OCI-LY7 (cell line): ENCODE results near the gene ALDH3B1. TPM values are rescaled to one million over a fixed set of nuclear protein-coding genes. Genes with fewer than 3 reads are reported as not detected.

Experiments used
- BruUV-seq: library from RNA; stranded (reverse); fragments of 400-500 nt; replicated peaks from 2 replicates; lab custom pipeline; 2021; lab: Mats Ljungman, UMichigan
- CTCF ChIA-PET: fragments of 300-600 bp; sonication (Branson Sonifier 250); formaldehyde crosslinking; loops from one replicate; lab custom pipeline; 2022; ENCODE audit warnings: antibody characterized with exemption; ENCODE audit not compliant: unreplicated experiment; lab: Charles Lee
- POLR2A ChIA-PET: fragments of 300-600 bp; sonication (Branson Sonifier 250); formaldehyde crosslinking; loops from one replicate; lab custom pipeline; 2022; ENCODE audit warnings: antibody characterized with exemption; lab: Charles Lee
- DNase-seq: peaks from one replicate; pipeline ENCODE4 v3.0.0-alpha.2; 2015; ENCODE audit warnings: low spot score
- H2AFZ ChIP-seq: fragments of 200-600 bp; sonication (generic), shearing (Covaris generic); 2 replicates; pipeline ENCODE4 v1.6.1; 2014; ENCODE audit warnings: mild to moderate bottlenecking, antibody characterized with exemption, low read length, moderate library complexity
- H3K27ac ChIP-seq: fragments of 200-600 bp; sonication (generic); 2 replicates; pipeline ENCODE4 v1.5.1; 2014; ENCODE audit warnings: mixed run types, low read depth, mild to moderate bottlenecking, moderate library complexity, low read length, inconsistent platforms; ENCODE audit not compliant: poor library complexity, severe bottlenecking
- H3K36me3 ChIP-seq: fragments of 200-600 bp; sonication (generic); 2 replicates; pipeline ENCODE4 v1.6.1; 2014; ENCODE audit warnings: mild to moderate bottlenecking, antibody characterized with exemption, low read length, moderate library complexity, mixed read lengths; ENCODE audit not compliant: insufficient read depth
- H3K4me1 ChIP-seq: fragments of 200-600 bp; sonication (generic); 2 replicates; pipeline ENCODE4 v1.5.1; 2014; ENCODE audit warnings: mild to moderate bottlenecking, low read length; ENCODE audit not compliant: insufficient read depth, poor library complexity, severe bottlenecking
- H3K4me2 ChIP-seq: fragments of 200-600 bp; sonication (generic); 2 replicates; pipeline ENCODE4 v1.6.1; 2014; ENCODE audit warnings: mild to moderate bottlenecking, low read length
- H3K4me3 ChIP-seq: fragments of 200-600 bp; sonication (generic); 2 replicates; pipeline ENCODE4 v1.5.1; 2014; ENCODE audit warnings: mild to moderate bottlenecking, low read depth, low read length; ENCODE audit not compliant: poor library complexity, severe bottlenecking
- H3K79me2 ChIP-seq: fragments of 200-600 bp; sonication (generic); 2 replicates; pipeline ENCODE4 v1.6.1; 2016; ENCODE audit warnings: low read depth, mild to moderate bottlenecking, low read length, moderate library complexity, mixed read lengths; ENCODE audit not compliant: insufficient read depth
- H3K9me2 ChIP-seq: fragments of 200-600 bp; sonication (generic); 2 replicates; pipeline ENCODE4 v1.6.1; 2016; ENCODE audit warnings: mild to moderate bottlenecking, low read length, mixed read lengths; ENCODE audit not compliant: insufficient read depth
- H3K9me3 ChIP-seq: fragments of 200-600 bp; sonication (generic); 2 replicates; pipeline ENCODE4 v1.6.1; 2014; ENCODE audit warnings: mild to moderate bottlenecking, mixed run types, low read length, mixed read lengths
- H4K20me1 ChIP-seq: fragments of 200-600 bp; sonication (generic); 2 replicates; pipeline ENCODE4 v1.6.1; 2014; ENCODE audit warnings: mild to moderate bottlenecking, antibody characterized with exemption, low read length, moderate library complexity, mixed read lengths; ENCODE audit not compliant: insufficient read depth
- EZH2phosphoT487 ChIP-seq: fragments of 200-600 bp; sonication (generic); IDR thresholded peaks from 2 replicates; pipeline ENCODE4 v1.6.1; 2018; ENCODE audit warnings: low read depth, borderline replicate concordance, mild to moderate bottlenecking, mixed run types, antibody characterized with exemption, low read length, moderate library complexity, mixed read lengths
- intact Hi-C: fragments of 100-400 bp; cut with micrococcal nuclease; formaldehyde crosslinking; loops from one replicate; pipeline ENCODE4 v1.10.0; 2022; ENCODE audit not compliant: unreplicated experiment
- total RNA-seq, 2 experiments: library from RNA; depleted of rRNA in 1 of 2; stranded (reverse); fragments of >200 nt in 1 of 2; shearing (Covaris generic) in 1 of 2; gene quantifications; 2 replicates each; pipeline ENCODE4 v1.2.3, GENCODE V29; 2014 to 2022
- TF ChIP-seq, protein P1 (sequence below): fragments of 200-600 bp; sonication (generic); conservative IDR thresholded peaks from 2 replicates; pipeline ENCODE4 v1.5.1; 2014; ENCODE audit warnings: mild to moderate bottlenecking, antibody characterized with exemption, low read length, moderate library complexity, mixed read lengths

The ALDH3B1 gene
- total RNA-seq, 2 experiments from 2014 or later, result 0.50 to 0.53 TPM

DNA sequence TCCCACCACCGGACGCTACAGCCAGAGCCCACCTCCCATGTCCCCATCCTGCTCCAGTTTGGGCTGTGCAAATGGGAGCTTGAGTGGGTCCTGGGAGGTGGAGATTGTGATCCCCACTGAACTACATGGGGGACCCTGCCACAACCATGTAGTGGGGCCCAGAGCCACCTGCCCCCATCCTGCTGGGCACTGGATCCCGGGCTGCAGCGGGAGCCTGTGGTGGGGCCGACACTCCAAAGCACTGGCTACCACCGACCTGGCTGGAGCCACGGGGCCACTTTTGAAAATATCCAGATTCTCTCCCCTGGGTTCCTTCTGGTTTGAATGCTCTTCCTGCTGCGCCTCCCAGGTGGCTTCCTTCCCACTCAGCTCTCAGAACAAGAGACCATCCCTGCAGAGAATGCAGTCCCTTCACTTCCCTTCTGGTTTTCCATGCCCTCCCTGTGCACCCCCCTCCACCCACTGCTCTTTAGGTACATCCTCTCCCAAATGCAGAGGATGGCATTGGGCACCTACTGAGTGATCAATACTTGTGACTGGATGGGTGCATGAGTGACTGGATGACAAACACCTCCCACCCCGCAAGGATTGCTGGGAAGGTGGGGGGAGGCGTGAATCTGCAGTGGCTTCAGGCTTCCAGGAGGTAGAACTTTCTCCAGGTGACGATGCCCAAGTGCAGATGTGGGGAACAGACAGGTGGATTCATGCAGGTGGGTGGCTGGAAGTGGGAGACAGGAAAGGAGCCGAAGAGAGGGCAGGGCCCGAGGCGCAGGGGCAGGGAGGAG lies 5.4 kb upstream of the ALDH3B1 start:
- Histone ChIP-seq H3K4me2 (peak overlapping the region; percentile 97), H3K27ac (no peak overlapping the region), H2AFZ (no peak overlapping the region), H3K79me2 (no peaks in the 10 kb centered on the region), H3K36me3 (peaks cover 6% of the 10 kb centered on the region), H4K20me1 (no peaks in the 10 kb centered on the region), H3K9me3 (no peaks in the 10 kb centered on the region), H3K9me2 (no peaks in the 10 kb centered on the region), H3K4me3 (peak overlapping the region; percentile 82), H3K4me1 (peaks cover 65% of the 10 kb centered on the region)
- CTCF ChIA-PET, result no interaction called here
- BruUV-seq, result no TSS peak
- DNase-seq, result no peak
- intact Hi-C loops, result loop anchor here (10.0 kb wide), 1 partner anchor 270 kb away; the partner anchor contains the start of gene C11orf24
- POLR2A ChIA-PET, result no interaction called here
- TF ChIP-seq EZH2phosphoT487, result no peak

DNA sequence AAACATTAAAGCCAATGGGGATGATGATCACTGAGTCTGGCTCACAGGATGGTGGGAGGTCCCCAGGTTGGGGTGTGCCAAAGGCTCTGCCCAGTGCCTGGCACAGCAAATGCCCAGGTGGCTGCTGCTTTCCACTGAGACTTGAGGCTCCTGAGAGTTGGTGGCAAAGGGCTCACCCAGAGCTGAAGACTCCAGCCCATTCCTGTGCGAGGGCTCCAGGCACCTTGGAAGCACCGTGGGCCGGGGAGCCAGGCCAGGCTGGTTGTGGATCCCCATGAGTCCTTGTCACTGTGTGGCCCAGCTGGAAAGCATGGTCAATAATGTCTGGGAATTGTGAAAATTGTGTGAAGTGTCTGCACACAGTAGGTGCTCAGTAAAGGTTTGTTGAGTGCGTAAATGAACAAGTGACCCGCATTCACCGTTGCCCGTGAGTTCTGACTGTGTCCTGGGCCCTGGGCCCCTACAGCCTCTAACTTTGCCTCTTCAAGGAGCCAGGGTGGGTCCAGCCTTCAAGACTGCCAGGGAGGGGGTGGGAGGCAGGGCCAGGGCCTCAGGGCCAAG lies 3.4 kb upstream of the ALDH3B1 start:
- no peak overlapping the region for H3K4me3 ChIP-seq
- CTCF ChIA-PET, result no interaction called here
- POLR2A ChIA-PET, result no interaction called here
- H3K9me3 ChIP-seq, result no peaks in the 10 kb centered on the region
- no peaks in the 10 kb centered on the region for H3K79me2 ChIP-seq
- no peaks in the 10 kb centered on the region for H4K20me1 ChIP-seq
- TF ChIP-seq, protein P1, sequence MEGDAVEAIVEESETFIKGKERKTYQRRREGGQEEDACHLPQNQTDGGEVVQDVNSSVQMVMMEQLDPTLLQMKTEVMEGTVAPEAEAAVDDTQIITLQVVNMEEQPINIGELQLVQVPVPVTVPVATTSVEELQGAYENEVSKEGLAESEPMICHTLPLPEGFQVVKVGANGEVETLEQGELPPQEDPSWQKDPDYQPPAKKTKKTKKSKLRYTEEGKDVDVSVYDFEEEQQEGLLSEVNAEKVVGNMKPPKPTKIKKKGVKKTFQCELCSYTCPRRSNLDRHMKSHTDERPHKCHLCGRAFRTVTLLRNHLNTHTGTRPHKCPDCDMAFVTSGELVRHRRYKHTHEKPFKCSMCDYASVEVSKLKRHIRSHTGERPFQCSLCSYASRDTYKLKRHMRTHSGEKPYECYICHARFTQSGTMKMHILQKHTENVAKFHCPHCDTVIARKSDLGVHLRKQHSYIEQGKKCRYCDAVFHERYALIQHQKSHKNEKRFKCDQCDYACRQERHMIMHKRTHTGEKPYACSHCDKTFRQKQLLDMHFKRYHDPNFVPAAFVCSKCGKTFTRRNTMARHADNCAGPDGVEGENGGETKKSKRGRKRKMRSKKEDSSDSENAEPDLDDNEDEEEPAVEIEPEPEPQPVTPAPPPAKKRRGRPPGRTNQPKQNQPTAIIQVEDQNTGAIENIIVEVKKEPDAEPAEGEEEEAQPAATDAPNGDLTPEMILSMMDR, result no peak
- no peak for TF ChIP-seq EZH2phosphoT487
- intact Hi-C loops, result loop anchor here (10.0 kb wide), 1 partner anchor 268 kb away; the partner anchor contains the start of gene C11orf24
- DNase-seq, result no peak
- BruUV-seq, result no TSS peak
- no peaks in the 10 kb centered on the region for H3K36me3 ChIP-seq
- peak overlapping the region; percentile 16; the same call in 1 of the 2 replicates for H3K4me2 ChIP-seq
- no peak overlapping the region for H3K27ac ChIP-seq
- H2AFZ ChIP-seq, result no peak overlapping the region
- H3K9me2 ChIP-seq, result no peaks in the 10 kb centered on the region
- peaks cover 66% of the 10 kb centered on the region for H3K4me1 ChIP-seq

DNA sequence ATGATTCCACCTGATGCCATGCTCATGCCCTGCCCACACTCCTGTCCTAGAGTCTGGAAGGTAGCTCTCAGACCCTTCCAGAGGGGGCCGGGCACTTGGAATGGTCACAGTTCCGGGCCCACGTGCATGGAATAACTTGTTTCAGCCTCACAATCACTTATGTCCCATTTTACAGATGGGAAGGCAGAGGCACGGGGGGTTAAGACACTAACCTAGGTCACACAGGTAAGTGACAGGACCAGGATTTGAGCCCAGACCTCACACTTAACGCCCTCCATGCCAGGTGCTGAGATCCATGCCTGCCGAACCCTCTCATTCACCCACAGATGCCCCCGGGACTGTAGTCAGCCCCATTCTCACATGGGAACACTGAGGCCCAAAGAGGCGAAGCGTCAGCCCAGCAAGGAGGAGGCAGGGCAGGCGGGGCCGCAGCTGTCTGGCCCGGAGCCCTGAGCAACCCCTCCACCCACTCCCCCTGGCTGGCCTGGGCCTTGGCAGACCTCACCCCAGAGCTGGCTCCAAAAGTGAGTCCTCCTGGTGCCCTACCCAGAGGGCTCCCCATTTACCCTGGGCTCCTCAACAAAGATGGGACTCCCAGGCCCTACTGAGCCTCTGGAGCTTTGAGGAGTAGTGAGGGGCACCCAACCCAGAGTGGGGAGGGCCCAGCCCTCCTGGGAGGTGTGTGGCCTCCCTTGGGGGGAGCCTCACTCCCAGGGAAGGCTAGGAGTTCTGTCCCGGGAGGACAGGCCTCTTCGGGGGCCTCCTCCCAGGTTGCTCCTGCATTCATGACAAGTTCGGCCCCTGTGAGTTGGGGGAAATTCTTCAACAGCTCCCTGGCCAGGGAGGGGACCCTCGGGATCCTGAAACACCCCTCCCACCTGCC lies 2.4 kb upstream of the ALDH3B1 start:
- no peak overlapping the region for H2AFZ ChIP-seq
- intact Hi-C loops, result loop anchor here (10.0 kb wide), 1 partner anchor 267 kb away; the partner anchor contains the start of gene C11orf24
- ChIA-PET CTCF (no interaction called here), POLR2A (interaction anchor here (0.5 kb wide), 1 partner anchor 1905 kb away, joined by 4 read pairs; no protein-coding TSS in a partner anchor)
- no peak for DNase-seq
- no peaks in the 10 kb centered on the region for H3K79me2 ChIP-seq
- TF ChIP-seq, protein P1, result no peak
- no peak for TF ChIP-seq EZH2phosphoT487
- no peaks in the 10 kb centered on the region for H3K36me3 ChIP-seq
- no peaks in the 10 kb centered on the region for H3K9me3 ChIP-seq
- peaks cover 55% of the 10 kb centered on the region for H3K4me1 ChIP-seq
- H3K4me2 ChIP-seq, result peak overlapping the region; percentile 43; the same call in 1 of the 2 replicates
- no peaks in the 10 kb centered on the region for H3K9me2 ChIP-seq
- no peak overlapping the region for H3K4me3 ChIP-seq
- H4K20me1 ChIP-seq, result no peaks in the 10 kb centered on the region
- no TSS peak for BruUV-seq
- H3K27ac ChIP-seq, result no peak overlapping the region
